GM12878 (cell line): Measurements from ENCODE around the gene GPR39.

Experiments
- ATF7 ChIP-seq: fragments of 450-650 bp; IDR thresholded peaks from 2 replicates; pipeline ENCODE4 v1.6.1; 2016; ENCODE audit warnings: low read depth, mild to moderate bottlenecking
- KDM1A ChIP-seq: fragments of 200-600 bp; sonication (generic); IDR thresholded peaks from 2 replicates; pipeline ENCODE4 v1.6.1; 2016; ENCODE audit warnings: borderline replicate concordance
- NFYA ChIP-seq: IDR thresholded peaks from 2 replicates; pipeline ENCODE4 v1.6.1; 2011; ENCODE audit warnings: low read depth, mild to moderate bottlenecking, low read length, improper control_type of control experiment, borderline replicate concordance
- RAD21 ChIP-seq: IDR thresholded peaks from 2 replicates; pipeline ENCODE4 v1.6.1; 2011; ENCODE audit warnings: mild to moderate bottlenecking, low read depth, low read length, moderate library complexity; ENCODE audit not compliant: insufficient read depth
- SRF ChIP-seq, 2 experiments: IDR thresholded peaks; 2 replicates each; pipeline ENCODE4 v1.6.1; 2011; ENCODE audit warnings: low read depth in 2 of 2, low read length in 2 of 2, mild to moderate bottlenecking in 1 of 2, moderate library complexity in 1 of 2
- TF ChIP-seq, protein P1 (sequence below), 3 experiments: IDR thresholded peaks in 2 of 3; conservative IDR thresholded peaks in 1 of 3; 2 replicates each; pipeline ENCODE4 v1.5.1; 2011; ENCODE audit warnings: low read depth in 3 of 3, low read length in 3 of 3, mild to moderate bottlenecking in 3 of 3, control low read depth in 2 of 3, moderate library complexity in 2 of 3, inconsistent platforms in 1 of 3, mixed read lengths in 1 of 3; ENCODE audit not compliant: control insufficient read depth in 2 of 3, insufficient read depth in 1 of 3; ENCODE audit errors: extremely low read depth in 1 of 3

DNA sequence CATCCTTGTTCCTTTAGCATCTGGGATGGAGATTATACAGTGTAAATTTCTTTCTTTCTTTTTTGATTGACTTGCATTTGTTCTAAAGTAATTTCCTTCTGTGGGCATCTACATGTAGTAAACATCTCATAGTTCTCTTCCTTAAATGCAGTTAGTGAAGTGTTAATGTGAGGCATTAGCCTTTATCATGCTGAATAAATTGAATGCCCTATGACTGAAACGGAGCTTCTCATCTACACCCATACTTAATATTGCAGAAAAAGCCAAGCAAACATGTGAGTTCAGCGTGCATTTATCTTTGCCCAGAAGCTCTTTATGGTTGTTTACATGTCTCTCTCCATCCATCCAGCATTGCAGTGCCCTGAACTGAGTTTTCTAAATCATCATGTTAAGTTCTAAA is 195.1 kb downstream of the GPR39 start:
- TF ChIP-seq ATF7 (no peak), SRF (IDR thresholded peaks at IDR 0.05; ENCODE audit: low read depth in 2 of 2, low read length in 2 of 2) (no peak), NFYA (no peak), RAD21 (no peak), KDM1A (no peak)
- TF ChIP-seq, protein P1, sequence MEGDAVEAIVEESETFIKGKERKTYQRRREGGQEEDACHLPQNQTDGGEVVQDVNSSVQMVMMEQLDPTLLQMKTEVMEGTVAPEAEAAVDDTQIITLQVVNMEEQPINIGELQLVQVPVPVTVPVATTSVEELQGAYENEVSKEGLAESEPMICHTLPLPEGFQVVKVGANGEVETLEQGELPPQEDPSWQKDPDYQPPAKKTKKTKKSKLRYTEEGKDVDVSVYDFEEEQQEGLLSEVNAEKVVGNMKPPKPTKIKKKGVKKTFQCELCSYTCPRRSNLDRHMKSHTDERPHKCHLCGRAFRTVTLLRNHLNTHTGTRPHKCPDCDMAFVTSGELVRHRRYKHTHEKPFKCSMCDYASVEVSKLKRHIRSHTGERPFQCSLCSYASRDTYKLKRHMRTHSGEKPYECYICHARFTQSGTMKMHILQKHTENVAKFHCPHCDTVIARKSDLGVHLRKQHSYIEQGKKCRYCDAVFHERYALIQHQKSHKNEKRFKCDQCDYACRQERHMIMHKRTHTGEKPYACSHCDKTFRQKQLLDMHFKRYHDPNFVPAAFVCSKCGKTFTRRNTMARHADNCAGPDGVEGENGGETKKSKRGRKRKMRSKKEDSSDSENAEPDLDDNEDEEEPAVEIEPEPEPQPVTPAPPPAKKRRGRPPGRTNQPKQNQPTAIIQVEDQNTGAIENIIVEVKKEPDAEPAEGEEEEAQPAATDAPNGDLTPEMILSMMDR (IDR thresholded peaks at IDR 0.05 in 2 of 3, conservative IDR thresholded peaks at IDR 0.05 in 1 of 3; ENCODE audit: control insufficient read depth in 2 of 3, extremely low read depth in 1 of 3, insufficient read depth in 1 of 3, low read depth in 3 of 3, low read length in 3 of 3), result no peak
